ENCODE results near the gene CFAP61.

The CFAP61 gene

DNA sequence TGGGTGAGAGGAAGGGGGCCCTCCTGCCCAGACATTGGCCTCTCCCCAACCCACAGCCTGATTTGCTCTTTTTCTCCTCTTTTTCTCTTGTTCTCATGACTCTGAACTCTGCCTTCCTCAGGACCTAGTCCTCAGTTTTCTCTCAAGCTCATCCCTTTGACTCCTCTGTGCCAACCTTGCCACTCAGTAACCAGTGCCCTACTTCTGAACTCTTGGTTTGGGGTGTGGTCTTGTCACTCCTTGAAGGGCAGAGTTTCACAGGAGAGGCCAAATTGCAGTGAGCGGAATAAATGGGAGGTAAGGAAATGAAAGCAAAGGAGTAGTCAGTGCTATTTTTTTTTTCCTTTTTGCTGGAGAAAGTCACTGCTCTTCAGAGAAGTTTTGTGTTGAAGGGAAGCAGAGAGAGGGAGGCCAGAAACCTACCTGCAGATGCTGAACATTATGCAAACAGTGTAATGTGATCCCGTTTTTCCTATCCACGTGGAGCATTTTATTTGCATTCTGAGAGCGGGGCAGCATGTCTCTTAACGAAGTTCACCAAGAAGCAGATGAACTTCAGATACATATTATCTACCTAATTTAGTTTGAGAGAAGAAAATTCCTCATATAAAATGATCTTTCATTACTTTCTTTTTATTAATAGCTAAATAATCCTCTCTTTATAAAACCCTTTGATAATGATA lies 26.9 kb downstream of the CFAP61 start:
- H3K4me3 ChIP-seq (ENCODE audit: low read depth, low read length), result no peak overlapping the region
- TF ChIP-seq, protein P1, sequence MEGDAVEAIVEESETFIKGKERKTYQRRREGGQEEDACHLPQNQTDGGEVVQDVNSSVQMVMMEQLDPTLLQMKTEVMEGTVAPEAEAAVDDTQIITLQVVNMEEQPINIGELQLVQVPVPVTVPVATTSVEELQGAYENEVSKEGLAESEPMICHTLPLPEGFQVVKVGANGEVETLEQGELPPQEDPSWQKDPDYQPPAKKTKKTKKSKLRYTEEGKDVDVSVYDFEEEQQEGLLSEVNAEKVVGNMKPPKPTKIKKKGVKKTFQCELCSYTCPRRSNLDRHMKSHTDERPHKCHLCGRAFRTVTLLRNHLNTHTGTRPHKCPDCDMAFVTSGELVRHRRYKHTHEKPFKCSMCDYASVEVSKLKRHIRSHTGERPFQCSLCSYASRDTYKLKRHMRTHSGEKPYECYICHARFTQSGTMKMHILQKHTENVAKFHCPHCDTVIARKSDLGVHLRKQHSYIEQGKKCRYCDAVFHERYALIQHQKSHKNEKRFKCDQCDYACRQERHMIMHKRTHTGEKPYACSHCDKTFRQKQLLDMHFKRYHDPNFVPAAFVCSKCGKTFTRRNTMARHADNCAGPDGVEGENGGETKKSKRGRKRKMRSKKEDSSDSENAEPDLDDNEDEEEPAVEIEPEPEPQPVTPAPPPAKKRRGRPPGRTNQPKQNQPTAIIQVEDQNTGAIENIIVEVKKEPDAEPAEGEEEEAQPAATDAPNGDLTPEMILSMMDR (IDR thresholded peaks at IDR 0.05; ENCODE audit: low read depth, low read length), result no peak

DNA sequence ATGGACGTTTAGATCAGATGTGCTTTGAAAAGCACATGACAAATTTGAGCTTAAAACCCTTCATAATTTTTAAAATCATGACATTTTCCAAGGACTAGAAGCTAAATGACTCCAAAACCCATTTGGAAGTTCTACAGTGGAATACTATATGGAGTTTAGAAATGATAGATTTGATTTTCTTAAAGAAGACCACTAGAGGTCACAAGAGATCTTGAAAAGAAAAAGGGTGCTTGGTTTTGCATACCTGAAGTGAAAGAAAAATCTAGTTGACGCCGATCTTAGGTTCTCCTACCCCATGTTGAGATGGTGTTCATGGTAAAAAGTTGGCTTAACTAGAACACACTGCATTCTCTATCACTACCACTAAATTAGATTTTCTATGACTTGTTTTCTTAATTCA lies 31.5 kb downstream of the CFAP61 start:
- H3K4me3 ChIP-seq (ENCODE audit: low read depth, low read length), result no peak overlapping the region
- TF ChIP-seq, protein P1 (IDR thresholded peaks at IDR 0.05; ENCODE audit: low read depth, low read length), result peak; percentile 5; the same call in 1 of the 2 replicates

DNA sequence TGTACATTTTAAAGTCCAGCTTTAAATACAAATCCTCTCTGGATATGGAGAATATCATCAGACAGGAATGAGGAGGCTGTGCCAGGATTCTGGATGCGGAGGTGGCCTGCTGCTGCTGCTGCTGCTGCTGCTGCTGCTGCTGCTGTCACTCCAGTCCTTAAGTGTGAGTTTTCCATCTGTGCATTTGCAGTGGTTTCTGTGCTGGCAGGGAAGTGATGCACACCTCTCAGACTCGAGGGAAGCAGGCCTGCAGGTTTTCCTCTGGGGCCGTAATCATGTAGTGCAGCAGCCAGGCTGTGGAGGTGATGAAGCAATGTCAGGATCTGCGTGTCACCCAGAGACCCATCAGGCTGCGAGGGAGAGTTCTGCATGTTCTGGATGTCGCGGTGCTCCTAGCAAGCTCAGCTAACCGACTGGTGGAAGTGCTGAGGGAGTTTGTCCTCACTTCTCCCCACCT lies 32.0 kb downstream of the CFAP61 start:
- H3K4me3 ChIP-seq (ENCODE audit: low read depth, low read length), result no peak overlapping the region
- TF ChIP-seq, protein P1 (IDR thresholded peaks at IDR 0.05; ENCODE audit: low read depth, low read length), result no peak

DNA sequence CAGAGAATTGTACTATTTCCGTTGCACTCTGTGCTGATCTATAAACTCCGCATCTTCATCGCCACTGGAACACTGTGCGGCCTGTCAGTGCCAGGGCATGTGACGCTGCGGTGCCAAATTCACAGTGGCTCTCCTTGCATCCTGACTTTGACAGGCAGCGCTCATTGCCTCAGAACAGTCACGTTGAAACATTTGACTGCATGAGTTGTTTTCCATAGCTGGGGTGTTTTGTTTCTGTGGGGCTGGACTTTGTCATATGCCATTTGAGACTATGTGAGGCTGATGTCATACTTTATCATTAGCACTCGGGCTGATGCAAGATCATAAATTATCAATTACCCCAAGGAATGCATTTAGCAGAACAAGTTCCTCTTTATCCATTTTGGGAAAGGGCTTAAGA lies 32.7 kb downstream of the CFAP61 start:
- TF ChIP-seq, protein P1 (IDR thresholded peaks at IDR 0.05; ENCODE audit: low read depth, low read length), result no peak
- H3K4me3 ChIP-seq (ENCODE audit: low read depth, low read length), result no peak overlapping the region

DNA sequence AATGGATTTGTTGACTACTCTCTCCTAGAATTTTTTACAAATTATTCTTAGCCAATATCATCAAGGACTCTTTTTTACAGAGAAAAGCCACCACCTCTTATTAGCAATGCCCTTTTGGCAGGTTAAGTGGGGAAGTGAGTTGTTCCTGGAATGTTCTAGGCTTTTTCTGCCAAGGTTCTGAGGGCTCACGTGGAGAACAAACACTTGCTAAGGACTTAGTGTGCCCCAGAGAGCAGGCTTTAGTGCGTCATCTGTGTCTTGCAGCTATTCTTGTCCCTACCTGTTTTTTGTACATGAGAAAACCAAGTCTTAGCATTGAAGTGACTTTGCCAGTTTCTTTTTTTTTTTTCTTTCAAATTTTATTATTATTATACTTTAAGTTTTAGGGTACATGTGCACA lies 33.5 kb downstream of the CFAP61 start:
- TF ChIP-seq, protein P1 (IDR thresholded peaks at IDR 0.05; ENCODE audit: low read depth, low read length), result no peak
- H3K4me3 ChIP-seq (ENCODE audit: low read depth, low read length), result no peak overlapping the region

DNA sequence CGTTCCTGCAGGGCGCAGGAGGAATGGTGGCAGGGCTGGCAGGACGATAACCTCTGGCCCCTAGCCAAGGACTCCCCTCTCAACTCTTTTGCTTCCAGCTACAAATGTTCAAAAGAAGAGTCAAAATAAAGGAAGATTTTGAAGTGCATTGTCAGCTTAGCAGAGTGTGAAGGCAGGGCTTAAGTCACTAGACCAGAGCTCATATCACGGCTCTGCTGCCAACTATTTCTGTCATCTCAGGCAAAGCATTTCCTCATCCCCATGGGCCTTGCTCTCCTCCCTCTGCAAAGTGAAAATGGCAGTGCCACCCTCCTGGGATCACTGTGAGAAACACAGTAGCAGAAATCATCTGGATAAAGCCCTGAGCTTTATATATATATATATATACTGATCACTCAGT lies 36.7 kb downstream of the CFAP61 start:
- no peak overlapping the region for H3K4me3 ChIP-seq (ENCODE audit: low read depth, low read length)
- TF ChIP-seq, protein P1 (IDR thresholded peaks at IDR 0.05; ENCODE audit: low read depth, low read length), result no peak

DNA sequence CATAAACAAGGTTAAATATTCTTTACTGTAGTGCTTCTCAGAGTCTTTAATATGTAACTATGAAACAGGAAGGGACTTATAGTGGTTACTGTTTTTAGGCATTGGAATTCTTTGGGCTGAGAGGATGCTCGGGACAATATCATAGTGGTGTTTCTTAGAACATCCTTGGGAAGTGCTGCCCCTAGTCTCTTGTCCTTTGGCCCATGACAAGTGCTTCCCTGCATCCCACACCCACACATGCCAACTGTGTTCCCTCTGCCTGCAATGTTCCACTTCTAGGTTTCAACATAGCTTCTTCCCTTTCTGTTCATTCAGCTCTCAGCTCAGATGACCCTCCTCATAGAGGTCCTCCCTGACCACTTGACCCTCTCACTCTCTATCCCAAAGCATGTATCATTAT lies 37.6 kb downstream of the CFAP61 start:
- no peak overlapping the region for H3K4me3 ChIP-seq (ENCODE audit: low read depth, low read length)
- TF ChIP-seq, protein P1 (IDR thresholded peaks at IDR 0.05; ENCODE audit: low read depth, low read length), result no peak

All from WI38 (cell line).